ENCODE measurements around the gene TBX10.
"Not testable (repeated sequence)": the region's sequence is repeated elsewhere in the genome, so short reads cannot be mapped to it uniquely, and the experiment has no call there.

Gene TBX10

DNA sequence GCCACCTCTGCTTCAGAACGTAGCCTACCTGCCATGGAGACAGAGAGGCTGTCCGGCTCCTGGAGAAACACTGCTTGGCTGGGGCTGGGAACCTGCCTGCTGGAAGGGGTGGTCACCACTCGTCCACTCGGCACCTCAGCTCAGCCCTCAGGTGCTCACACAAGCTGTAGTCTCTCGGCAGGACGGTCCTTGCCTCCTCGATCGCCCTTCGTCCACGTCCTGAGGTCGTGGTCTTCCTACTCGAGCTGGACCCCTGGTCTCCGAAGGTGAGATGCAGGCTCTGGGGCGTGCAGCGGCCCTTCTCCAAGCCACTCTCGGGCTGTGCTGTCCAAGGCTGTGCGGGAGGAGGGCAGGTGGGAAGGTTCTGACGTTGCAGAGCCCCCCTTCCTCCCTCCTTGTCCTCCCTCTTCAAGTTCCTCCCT is at the start of gene TBX10:
Gene TBX10 (minus strand): TSS at position 326 of the 422 bp plus-strand sequence. CDS start 291 bp downstream, at position 35.
- Histone ChIP-seq H3K4me3 (no peak within 1 kb of the TSS), H3K9me3 (peaks cover 0 to 2% (median 0%) of the 10 kb centered on the region in 3 donors), H3K27ac (no peak within 1 kb of the TSS), H3K27me3 (peaks cover 0 to 37% of the 10 kb centered on the region in 2 donors), H3K4me1 (no peaks in the 10 kb centered on the region), H3K36me3 (no peaks in the 10 kb centered on the region)
- DNase-seq, result no peak
- TF ChIP-seq, protein P1, sequence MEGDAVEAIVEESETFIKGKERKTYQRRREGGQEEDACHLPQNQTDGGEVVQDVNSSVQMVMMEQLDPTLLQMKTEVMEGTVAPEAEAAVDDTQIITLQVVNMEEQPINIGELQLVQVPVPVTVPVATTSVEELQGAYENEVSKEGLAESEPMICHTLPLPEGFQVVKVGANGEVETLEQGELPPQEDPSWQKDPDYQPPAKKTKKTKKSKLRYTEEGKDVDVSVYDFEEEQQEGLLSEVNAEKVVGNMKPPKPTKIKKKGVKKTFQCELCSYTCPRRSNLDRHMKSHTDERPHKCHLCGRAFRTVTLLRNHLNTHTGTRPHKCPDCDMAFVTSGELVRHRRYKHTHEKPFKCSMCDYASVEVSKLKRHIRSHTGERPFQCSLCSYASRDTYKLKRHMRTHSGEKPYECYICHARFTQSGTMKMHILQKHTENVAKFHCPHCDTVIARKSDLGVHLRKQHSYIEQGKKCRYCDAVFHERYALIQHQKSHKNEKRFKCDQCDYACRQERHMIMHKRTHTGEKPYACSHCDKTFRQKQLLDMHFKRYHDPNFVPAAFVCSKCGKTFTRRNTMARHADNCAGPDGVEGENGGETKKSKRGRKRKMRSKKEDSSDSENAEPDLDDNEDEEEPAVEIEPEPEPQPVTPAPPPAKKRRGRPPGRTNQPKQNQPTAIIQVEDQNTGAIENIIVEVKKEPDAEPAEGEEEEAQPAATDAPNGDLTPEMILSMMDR (IDR thresholded peaks at IDR 0.05), result no peak
- intact Hi-C loops (cut with DNase I; ENCODE audit: low total_unique reads), result no loop called here

DNA sequence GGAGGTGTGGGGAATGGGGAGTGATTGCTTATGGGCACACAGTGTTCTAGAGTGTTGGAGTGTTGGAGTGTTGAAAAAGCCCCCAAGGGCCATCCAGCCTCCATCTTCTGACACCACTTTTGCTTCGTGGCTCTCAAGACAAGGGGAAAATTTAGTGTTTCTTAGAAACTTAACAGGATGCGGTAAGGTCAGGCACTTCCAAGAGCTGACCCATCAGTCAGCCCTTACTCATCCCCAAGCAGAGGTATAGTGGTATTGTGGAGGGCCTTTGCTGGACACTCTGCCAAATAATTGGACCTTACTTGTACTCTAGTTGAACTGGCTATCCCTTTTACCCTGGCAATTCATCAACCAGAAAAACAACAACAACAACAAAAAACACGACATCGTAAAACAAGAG is 49.6 kb upstream of the TBX10 start:
- peaks cover 0 to 29% of the 10 kb centered on the region in 2 donors for H3K27me3 ChIP-seq
- no peaks in the 10 kb centered on the region for H3K4me1 ChIP-seq
- no peak overlapping the region for H3K4me3 ChIP-seq
- TF ChIP-seq, protein P1 (IDR thresholded peaks at IDR 0.05), result no peak
- no peaks in the 10 kb centered on the region for H3K9me3 ChIP-seq
- no peak for DNase-seq
- intact Hi-C loops (cut with DNase I; ENCODE audit: low total_unique reads), result no loop called here
- no peak overlapping the region for H3K27ac ChIP-seq
- H3K36me3 ChIP-seq, result no peaks in the 10 kb centered on the region

DNA sequence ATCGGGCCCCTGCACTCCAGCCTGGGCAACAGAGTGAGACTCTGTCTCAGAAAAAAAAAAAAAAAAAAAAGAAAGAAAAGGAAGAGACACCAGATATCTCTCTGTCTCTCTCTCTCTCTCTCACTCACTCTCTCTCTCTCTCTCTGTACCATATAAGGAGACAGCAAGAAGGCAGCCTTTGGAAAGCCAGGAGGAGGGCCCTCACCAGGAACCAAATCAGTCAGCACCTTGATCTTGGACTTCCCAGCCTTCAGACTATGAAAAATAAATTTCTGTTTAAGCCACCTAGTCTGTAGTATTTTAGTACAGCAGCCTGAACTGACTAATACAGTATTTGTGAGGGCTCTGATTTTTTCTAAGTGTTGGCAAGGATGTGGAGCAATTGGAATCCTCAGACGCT is 48.4 kb upstream of the TBX10 start:
- intact Hi-C loops (cut with DNase I; ENCODE audit: low total_unique reads), result no loop called here
- DNase-seq, result no peak
- Histone ChIP-seq H3K9me3 (no peaks in the 10 kb centered on the region), H3K36me3 (no peaks in the 10 kb centered on the region), H3K27me3 (peaks cover 0 to 34% of the 10 kb centered on the region in 2 donors), H3K4me1 (no peaks in the 10 kb centered on the region), H3K4me3 (no peak overlapping the region), H3K27ac (no peak overlapping the region)
- TF ChIP-seq, protein P1 (IDR thresholded peaks at IDR 0.05), result no peak

DNA sequence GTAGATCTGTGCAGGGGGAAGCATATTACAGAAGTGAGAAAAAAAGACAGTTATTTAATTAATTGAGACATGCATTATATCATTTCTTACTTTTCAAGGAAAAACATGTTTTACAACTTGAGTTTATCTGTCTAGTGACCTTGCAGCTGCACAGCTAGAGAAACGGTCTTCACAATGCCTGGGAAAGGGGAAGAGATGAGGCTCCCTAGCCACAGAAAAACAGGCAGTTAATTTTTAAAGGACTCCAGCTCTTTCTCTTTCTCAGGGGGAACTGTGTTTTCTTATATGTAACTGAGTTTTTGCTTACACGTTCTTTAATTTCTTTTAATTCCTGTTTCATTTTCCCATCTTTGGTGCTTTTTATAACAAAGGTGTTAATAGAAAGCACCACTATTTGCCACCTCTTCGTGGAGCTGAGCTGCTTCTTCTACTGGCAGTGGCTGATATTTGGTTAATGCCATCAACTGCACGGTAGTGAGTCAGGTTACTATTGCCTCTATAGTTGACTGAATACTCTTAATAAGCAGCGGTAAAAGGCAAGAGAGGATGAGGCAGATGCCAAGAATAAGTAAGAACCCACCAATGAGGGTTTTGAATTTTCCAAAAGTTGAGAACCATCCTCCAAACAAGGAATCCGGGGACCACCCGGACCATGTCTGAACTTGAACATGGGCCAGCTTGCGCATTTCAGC is 46.2 kb upstream of the TBX10 start:
- H3K4me1 ChIP-seq; intact Hi-C loops (cut with DNase I; ENCODE audit: low total_unique reads); H3K27ac ChIP-seq; H3K36me3 ChIP-seq; H3K9me3 ChIP-seq; H3K4me3 ChIP-seq; DNase-seq: not testable (repeated sequence)
- H3K27me3 ChIP-seq, result peaks cover 0 to 34% of the 10 kb centered on the region in 2 donors

DNA sequence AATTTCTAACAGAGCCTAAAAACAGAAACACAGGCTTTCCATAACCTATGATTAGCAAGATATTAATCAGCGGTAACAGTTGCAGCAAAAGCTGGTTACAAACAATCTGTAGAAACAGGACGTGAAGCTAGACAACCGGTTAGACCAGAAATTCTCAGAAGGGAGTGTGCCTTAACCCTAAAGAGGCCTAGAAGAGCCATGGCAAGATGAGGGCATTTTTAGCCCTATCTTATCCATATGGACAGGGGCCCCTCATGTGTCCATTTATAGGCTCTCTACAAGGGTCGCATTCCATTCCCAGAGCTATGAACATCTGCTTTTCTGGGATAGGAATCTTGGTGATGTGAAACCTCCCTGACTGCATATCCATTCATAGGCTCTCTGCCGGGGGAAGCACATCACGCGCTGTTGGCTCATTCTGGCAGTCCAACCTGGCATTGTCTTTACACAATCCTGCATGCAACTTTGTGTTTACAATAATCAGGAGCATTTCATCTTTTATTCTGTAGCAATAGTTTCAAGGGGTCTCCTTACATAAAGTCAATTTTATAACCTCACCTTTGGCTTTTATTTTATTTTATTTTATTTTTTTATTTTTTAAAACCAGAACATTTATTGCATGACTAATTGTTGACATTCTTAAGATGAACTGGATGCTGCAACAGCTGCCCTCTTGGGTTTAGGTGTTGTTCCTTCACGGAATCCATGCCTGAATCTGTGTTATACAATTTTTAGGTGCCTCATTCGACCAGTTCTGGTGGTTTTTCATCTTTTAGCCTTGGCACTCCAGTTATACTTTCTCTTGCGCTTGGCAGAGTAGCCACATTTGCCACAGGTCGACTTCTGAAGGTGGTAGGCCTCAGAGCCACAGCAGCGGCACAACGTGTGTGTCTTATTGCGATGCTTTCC is 42.8 kb upstream of the TBX10 start:
- intact Hi-C loops (cut with DNase I; ENCODE audit: low total_unique reads); H3K4me3 ChIP-seq; H3K9me3 ChIP-seq; H3K36me3 ChIP-seq; DNase-seq; H3K27ac ChIP-seq; H3K4me1 ChIP-seq: not testable (repeated sequence)
- H3K27me3 ChIP-seq, result peaks cover 0 to 20% of the 10 kb centered on the region in 2 donors

DNA sequence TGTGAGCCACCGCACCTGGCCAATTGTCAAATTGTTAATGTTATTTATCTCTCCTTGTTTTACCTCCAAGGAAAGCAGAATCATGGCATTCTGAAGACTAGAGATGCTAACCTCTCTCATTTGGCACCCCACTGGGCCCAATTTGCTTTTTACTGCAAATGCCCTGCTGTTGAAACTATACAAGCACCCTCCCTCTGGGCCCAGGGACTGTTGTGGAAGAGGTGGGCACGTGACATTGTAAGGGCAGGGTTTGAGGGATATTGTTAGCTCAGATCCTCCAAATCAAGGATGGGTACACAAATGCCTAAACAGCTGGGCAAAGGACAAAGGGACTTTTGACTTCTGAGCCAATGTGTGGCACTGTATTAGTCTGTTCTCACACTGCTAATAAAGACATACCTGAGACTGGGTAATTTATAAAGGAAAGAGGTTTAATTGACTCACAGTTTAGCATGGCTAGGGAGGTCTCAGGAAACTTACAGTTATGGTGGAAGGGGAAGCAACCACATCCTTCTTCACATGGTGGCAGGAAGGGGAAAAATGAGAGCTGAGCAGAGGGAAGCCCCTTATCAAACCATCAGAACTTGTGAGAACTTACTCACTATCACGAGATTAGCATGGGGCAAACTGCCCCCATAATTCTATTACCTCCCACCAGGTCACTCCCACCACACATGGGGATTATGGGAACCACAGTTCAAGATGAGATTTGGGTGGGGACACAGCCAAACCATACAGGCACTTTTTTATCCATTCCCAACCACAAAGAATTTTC is 41.3 kb upstream of the TBX10 start:
- H3K27me3 ChIP-seq, result peaks cover 0 to 9% of the 10 kb centered on the region in 2 donors
- TF ChIP-seq, protein P1 (IDR thresholded peaks at IDR 0.05), result no peak
- no peaks in the 10 kb centered on the region for H3K4me1 ChIP-seq
- DNase-seq, result no peak
- H3K9me3 ChIP-seq, result no peaks in the 10 kb centered on the region
- no peak overlapping the region for H3K27ac ChIP-seq
- intact Hi-C loops (cut with DNase I; ENCODE audit: low total_unique reads), result no loop called here
- H3K36me3 ChIP-seq, result no peaks in the 10 kb centered on the region
- no peak overlapping the region for H3K4me3 ChIP-seq
